Kidney (tissue), 14 donors: ENCODE data around the gene PCDHA7. TPM values are rescaled to one million over a fixed set of nuclear protein-coding genes. Genes with fewer than 3 reads are reported as not detected.
A peak's percentile ranks its signal among the peaks of the same experiment; 100 is the strongest.
"Not testable (repeated sequence)": the region's sequence is repeated elsewhere in the genome, so short reads cannot be mapped to it uniquely, and the experiment has no call there.

Experiments
- DNase-seq, 5 donors: peaks; one replicate each; pipeline ENCODE4 v3.0.0-alpha.2; 2013 to 2020
- FAIRE-seq: peaks from 2 replicates; lab custom pipeline; 2012; peaks lifted over from hg19 to GRCh38; lab: Jason Lieb, UNC
- H3K27ac ChIP-seq, 2 donors: one replicate each; pipeline ENCODE4 v1.7.0; 2013; ENCODE audit warnings: low read depth in 2 of 2, low read length in 2 of 2, inconsistent platforms in 1 of 2
- H3K27me3 ChIP-seq: one replicate; pipeline ENCODE4 v1.7.1; 2013; ENCODE audit warnings: low read length, inconsistent platforms; ENCODE audit not compliant: control insufficient read depth, insufficient read depth
- H3K36me3 ChIP-seq, 3 donors: one replicate each; pipeline versions ENCODE4 v1.7.0 to v1.7.1; 2013; ENCODE audit warnings: low read length in 3 of 3, control low read depth in 1 of 3, inconsistent platforms in 1 of 3; ENCODE audit not compliant: insufficient read depth in 3 of 3, control insufficient read depth in 2 of 3
- H3K4me1 ChIP-seq, 3 donors: one replicate each; pipeline versions ENCODE4 v1.7.0 to v1.7.1; 2013; ENCODE audit warnings: low read length in 3 of 3, inconsistent platforms in 1 of 3, low read depth in 1 of 3; ENCODE audit not compliant: control insufficient read depth in 2 of 3, insufficient read depth in 2 of 3
- H3K4me3 ChIP-seq, 3 donors: one replicate each; pipeline versions ENCODE4 v1.7.0 to v1.8.1; 2013; ENCODE audit warnings: low read length in 3 of 3, control low read depth in 1 of 3, inconsistent platforms in 1 of 3
- H3K9ac ChIP-seq, 3 donors: one replicate each; pipeline versions ENCODE4 v1.7.0 to v1.7.1; 2013; ENCODE audit warnings: low read length in 3 of 3, control low read depth in 1 of 3, inconsistent platforms in 1 of 3
- H3K9me3 ChIP-seq, 3 donors: one replicate each; pipeline versions ENCODE4 v1.7.0 to v1.7.1; 2013; ENCODE audit warnings: low read length in 3 of 3, control low read depth in 1 of 3, inconsistent platforms in 1 of 3; ENCODE audit not compliant: control insufficient read depth in 2 of 3, insufficient read depth in 1 of 3
- intact Hi-C: fragments of 100-400 bp; cut with DNase I; formaldehyde crosslinking; loops from one replicate; pipeline ENCODE4 v1.11.1; 2022
- polyA plus RNA-seq: library from polyadenylated mRNA; stranded (reverse); fragments of 350-450 nt; fragmentation: Illumina TruSeq; extraction: RNeasy Lipid Tissue Mini Kit (QIAGEN cat#74804); gene quantifications from one replicate; pipeline ENCODE4 v1.2.3, GENCODE V29; 2014; ENCODE audit warnings: low read depth, low replicate concordance; ENCODE audit not compliant: insufficient read depth
- total RNA-seq: library from RNA; stranded (reverse); fragmentation: NEBNext Ultra II Directional; extraction: Animal tissue kit (Norgen Biotek cat#: 25700); gene quantifications from one replicate; pipeline ENCODE4 v1.2.1, GENCODE V29; 2021
- TF ChIP-seq, protein P1 (sequence below): IDR thresholded peaks from 3 replicates; pipeline ENCODE4 v1.5.1; 2012; ENCODE audit warnings: mild to moderate bottlenecking, moderate library complexity, borderline replicate concordance; ENCODE audit not compliant: insufficient read depth; ENCODE audit errors: extremely low read depth
- donor health status: control.
- donor health status: control.
- donor health status: control.
- donor health status: control.
- donor health status: control.
- donor health status: DM: yes; HTN: yes; CAD: no.
- donor health status: Normal renal cell carcinoma (clear cell type).

PCDHA7 gene
- total and polyA plus RNA-seq, 2 donors from 2014 or later: 0.62 to 1.1 TPM

DNA sequence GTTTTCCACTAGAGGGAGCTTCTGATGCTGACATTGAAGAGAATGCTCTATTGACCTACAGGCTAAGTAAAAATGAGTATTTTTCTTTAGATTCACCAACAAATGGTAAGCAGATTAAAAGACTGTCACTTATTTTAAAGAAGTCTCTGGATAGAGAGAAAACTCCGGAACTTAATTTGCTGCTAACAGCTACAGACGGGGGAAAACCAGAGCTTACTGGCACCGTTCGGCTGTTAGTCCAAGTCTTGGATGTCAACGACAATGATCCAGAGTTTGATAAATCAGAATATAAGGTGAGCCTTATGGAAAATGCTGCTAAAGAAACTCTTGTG lies 35.5 kb downstream of the PCDHA7 start:
- H3K4me1 ChIP-seq: no peaks in the 10 kb centered on the region
- TF ChIP-seq, protein P1, sequence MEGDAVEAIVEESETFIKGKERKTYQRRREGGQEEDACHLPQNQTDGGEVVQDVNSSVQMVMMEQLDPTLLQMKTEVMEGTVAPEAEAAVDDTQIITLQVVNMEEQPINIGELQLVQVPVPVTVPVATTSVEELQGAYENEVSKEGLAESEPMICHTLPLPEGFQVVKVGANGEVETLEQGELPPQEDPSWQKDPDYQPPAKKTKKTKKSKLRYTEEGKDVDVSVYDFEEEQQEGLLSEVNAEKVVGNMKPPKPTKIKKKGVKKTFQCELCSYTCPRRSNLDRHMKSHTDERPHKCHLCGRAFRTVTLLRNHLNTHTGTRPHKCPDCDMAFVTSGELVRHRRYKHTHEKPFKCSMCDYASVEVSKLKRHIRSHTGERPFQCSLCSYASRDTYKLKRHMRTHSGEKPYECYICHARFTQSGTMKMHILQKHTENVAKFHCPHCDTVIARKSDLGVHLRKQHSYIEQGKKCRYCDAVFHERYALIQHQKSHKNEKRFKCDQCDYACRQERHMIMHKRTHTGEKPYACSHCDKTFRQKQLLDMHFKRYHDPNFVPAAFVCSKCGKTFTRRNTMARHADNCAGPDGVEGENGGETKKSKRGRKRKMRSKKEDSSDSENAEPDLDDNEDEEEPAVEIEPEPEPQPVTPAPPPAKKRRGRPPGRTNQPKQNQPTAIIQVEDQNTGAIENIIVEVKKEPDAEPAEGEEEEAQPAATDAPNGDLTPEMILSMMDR: no peak
- H3K36me3 ChIP-seq: no peaks in the 10 kb centered on the region
- FAIRE-seq: no peak
- no peak overlapping the region for H3K9ac ChIP-seq
- H3K4me3 ChIP-seq: peak overlapping the region in 2 of 3 donors; percentile 24 to 38
- peaks cover 0 to 13% (median 3%) of the 10 kb centered on the region in 3 donors for H3K9me3 ChIP-seq
- no peak for DNase-seq
- H3K27me3 ChIP-seq: no peaks in the 10 kb centered on the region
- intact Hi-C loops: no loop called here
- H3K27ac ChIP-seq: no peak overlapping the region

DNA sequence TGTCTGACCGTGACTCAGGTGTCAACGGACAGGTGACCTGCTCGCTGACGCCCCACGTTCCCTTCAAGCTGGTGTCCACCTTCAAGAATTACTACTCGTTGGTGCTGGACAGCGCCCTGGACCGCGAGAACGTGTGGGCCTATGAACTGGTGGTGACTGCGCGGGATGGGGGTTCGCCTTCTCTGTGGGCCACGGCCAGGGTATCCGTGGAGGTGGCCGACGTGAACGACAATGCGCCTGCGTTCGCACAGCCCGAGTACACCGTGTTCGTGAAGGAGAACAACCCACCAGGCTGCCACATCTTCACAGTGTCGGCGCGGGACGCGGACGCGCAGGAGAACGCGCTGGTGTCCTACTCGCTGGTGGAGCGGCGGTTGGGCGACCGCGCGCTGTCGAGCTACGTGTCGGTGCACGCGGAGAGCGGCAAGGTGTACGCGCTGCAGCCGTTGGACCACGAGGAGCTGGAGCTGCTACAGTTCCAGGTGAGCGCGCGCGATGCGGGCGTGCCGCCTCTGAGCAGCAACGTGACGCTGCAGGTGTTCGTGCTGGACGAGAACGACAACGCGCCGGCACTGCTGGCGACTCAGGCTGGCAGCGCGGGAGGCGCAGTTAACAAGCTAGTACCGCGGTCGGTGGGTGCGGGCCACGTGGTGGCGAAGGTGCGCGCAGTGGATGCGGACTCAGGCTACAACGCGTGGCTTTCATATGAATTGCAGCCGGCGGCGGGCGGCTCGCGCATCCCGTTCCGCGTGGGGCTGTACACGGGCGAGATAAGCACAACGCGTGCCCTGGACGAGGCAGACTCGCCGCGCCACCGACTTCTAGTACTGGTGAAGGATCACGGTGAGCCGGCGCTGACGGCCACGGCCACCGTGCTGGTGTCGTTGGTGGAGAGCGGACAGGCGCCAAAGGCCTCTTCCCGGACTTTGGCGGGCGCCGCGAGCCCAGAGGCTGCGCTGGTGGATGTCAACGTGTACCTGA lies 36.4 kb downstream of the PCDHA7 start:
- H3K4me3 ChIP-seq: no peak overlapping the region
- intact Hi-C loops: no loop called here
- H3K9me3 ChIP-seq: peaks cover 0 to 10% (median 3%) of the 10 kb centered on the region in 3 donors
- DNase-seq (peak in 1 of 5 donors; percentile 66), FAIRE-seq (no peak)
- no peak overlapping the region for H3K27ac ChIP-seq
- no peaks in the 10 kb centered on the region for H3K4me1 ChIP-seq
- H3K36me3 ChIP-seq: no peaks in the 10 kb centered on the region
- no peak overlapping the region for H3K9ac ChIP-seq
- TF ChIP-seq, protein P1: no peak
- no peaks in the 10 kb centered on the region for H3K27me3 ChIP-seq

DNA sequence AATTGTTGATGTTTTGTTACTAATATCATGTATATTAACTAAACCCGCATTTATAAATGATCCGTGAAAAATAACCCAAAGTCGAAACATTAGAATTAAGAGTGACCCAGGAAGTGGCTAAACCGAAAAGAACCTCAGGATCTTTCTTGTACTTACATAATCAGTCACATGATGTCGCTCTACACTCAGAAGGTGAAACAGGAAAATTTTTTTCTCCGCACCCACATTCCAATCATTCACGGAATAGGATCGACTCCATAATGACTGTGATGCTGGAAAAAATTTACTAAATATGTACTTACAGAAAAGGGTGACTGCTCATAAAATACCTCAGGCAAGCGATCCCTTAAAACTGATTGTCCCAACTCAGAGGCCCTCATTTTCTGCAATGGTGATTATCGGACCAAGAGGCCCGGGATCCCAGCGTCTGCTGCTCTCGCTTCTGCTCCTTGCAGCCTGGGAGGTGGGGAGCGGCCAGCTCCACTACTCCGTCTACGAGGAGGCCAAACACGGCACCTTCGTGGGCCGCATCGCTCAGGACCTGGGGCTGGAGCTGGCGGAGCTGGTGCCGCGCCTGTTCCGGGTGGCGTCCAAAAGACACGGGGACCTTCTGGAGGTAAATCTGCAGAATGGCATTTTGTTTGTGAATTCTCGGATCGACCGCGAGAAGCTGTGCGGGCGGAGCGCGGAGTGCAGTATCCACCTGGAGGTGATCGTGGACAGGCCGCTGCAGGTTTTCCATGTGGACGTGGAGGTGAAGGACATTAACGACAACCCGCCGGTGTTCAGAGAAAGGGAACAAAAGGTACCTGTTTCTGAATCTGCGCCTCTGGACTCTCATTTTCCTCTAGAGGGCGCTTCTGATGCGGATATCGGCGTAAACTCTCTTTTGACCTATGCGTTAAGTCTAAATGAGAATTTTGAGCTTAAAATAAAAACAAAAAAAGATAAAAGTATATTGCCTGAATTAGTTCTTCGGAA lies 41.3 kb downstream of the PCDHA7 start, which contains the start of gene PCDHA12:
Gene PCDHA12 (plus strand): TSS at position 224 of the 981 bp plus-strand sequence. CDS start 165 bp downstream, at position 389.
- H3K36me3 ChIP-seq: no peaks in the 10 kb centered on the region
- intact Hi-C loops: no loop called here
- H3K9ac ChIP-seq: no peak within 1 kb of the TSS
- no peaks in the 10 kb centered on the region for H3K4me1 ChIP-seq
- H3K27me3 ChIP-seq: no peaks in the 10 kb centered on the region
- FAIRE-seq: no peak
- no peak within 1 kb of the TSS for H3K27ac ChIP-seq
- DNase-seq: no peak
- H3K4me3 ChIP-seq: peak within 1 kb of the TSS in 1 of 3 donors; percentile 52
- TF ChIP-seq, protein P1: no peak
- peaks cover 0 to 8% (median 2%) of the 10 kb centered on the region in 3 donors for H3K9me3 ChIP-seq

DNA sequence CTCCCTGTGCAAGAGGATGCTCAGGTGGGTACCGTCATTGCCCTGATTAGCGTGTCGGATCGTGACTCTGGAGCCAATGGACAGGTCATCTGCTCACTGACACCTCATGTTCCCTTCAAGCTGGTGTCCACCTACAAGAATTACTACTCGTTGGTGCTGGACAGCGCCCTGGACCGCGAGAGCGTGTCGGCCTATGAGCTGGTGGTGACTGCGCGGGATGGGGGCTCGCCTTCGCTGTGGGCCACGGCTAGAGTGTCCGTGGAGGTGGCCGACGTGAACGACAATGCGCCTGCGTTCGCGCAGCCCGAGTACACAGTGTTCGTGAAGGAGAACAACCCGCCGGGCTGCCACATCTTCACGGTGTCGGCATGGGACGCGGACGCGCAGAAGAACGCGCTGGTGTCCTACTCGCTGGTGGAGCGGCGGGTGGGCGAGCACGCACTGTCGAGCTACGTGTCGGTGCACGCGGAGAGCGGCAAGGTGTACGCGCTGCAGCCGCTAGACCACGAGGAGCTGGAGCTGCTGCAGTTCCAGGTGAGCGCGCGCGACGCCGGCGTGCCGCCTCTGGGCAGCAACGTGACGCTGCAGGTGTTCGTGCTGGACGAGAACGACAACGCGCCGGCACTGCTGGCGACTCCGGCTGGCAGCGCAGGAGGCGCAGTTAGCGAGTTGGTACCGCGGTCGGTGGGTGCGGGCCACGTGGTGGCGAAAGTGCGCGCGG lies 42.6 kb downstream of the PCDHA7 start:
- H3K27me3 ChIP-seq, H3K4me1 ChIP-seq, H3K9ac ChIP-seq, H3K9me3 ChIP-seq, H3K27ac ChIP-seq, H3K36me3 ChIP-seq, H3K4me3 ChIP-seq, FAIRE-seq, intact Hi-C loops: not testable (repeated sequence)
- DNase-seq: peak in 1 of 5 donors; percentile 57
